PC-3 (cell line): Measurements from ENCODE around the gene ZNF831.

Source experiments
- EZH2 ChIP-seq: fragments of 300-600 bp; sonication (generic); IDR thresholded peaks from one replicate; pipeline ENCODE4 v1.6.1; 2017; ENCODE audit warnings: antibody characterized with exemption, mild to moderate bottlenecking, low read length; ENCODE audit not compliant: unreplicated experiment
- TF ChIP-seq, protein P1 (sequence below): fragments of 300-600 bp; sonication (generic); conservative IDR thresholded peaks from 2 replicates; pipeline ENCODE4 v1.5.1; 2017; ENCODE audit warnings: antibody characterized with exemption, low read depth, mild to moderate bottlenecking, low read length

GRCh38 chr20:59165396-59165795, 1.8 kb downstream of the ZNF831 start:
- TF ChIP-seq, protein P1, sequence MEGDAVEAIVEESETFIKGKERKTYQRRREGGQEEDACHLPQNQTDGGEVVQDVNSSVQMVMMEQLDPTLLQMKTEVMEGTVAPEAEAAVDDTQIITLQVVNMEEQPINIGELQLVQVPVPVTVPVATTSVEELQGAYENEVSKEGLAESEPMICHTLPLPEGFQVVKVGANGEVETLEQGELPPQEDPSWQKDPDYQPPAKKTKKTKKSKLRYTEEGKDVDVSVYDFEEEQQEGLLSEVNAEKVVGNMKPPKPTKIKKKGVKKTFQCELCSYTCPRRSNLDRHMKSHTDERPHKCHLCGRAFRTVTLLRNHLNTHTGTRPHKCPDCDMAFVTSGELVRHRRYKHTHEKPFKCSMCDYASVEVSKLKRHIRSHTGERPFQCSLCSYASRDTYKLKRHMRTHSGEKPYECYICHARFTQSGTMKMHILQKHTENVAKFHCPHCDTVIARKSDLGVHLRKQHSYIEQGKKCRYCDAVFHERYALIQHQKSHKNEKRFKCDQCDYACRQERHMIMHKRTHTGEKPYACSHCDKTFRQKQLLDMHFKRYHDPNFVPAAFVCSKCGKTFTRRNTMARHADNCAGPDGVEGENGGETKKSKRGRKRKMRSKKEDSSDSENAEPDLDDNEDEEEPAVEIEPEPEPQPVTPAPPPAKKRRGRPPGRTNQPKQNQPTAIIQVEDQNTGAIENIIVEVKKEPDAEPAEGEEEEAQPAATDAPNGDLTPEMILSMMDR, result no peak
- no peak for TF ChIP-seq EZH2
